NOMO-1 (cell line): ENCODE results near the gene MCC.

Experiments used
- DNase-seq, 2 experiments: peaks; one replicate each; lab custom pipeline; 2025; ENCODE audit not compliant: unreplicated experiment in 2 of 2; lab: John Stamatoyannopoulos, UW

The MCC gene

GRCh38 chr5:113276001-113276400 is 212.3 kb downstream of the MCC start:
- DNase-seq, result no peak

- DNase-seq, result no peak
Measured at GRCh38 chr5:113274836-113275414, 213.3 kb downstream of the MCC start.

- no peak for DNase-seq
Measured at GRCh38 chr5:113273948-113274347, 214.3 kb downstream of the MCC start.

GRCh38 chr5:113271745-113272454 is 216.4 kb downstream of the MCC start:
- DNase-seq, result peak in 1 of 2 experiments; percentile 8

GRCh38 chr5:113271015-113271414 is 217.2 kb downstream of the MCC start:
- DNase-seq, result no peak

- no peak for DNase-seq
Measured at GRCh38 chr5:113270086-113270485, 218.2 kb downstream of the MCC start.

GRCh38 chr5:113269023-113269997 is 218.9 kb downstream of the MCC start:
- no peak for DNase-seq

GRCh38 chr5:113268232-113268631 is 220.0 kb downstream of the MCC start:
- no peak for DNase-seq

GRCh38 chr5:113267361-113267900 is 220.8 kb downstream of the MCC start:
- no peak for DNase-seq

- no peak for DNase-seq
Measured at GRCh38 chr5:113266913-113267227, 221.4 kb downstream of the MCC start.

GRCh38 chr5:113266227-113266912 is 221.9 kb downstream of the MCC start:
- DNase-seq, result no peak

- DNase-seq, result no peak
Measured at GRCh38 chr5:113265190-113265589, 223.1 kb downstream of the MCC start.

GRCh38 chr5:113264046-113264445 is 224.2 kb downstream of the MCC start:
- DNase-seq, result no peak

- no peak for DNase-seq
Measured at GRCh38 chr5:113263545-113263944, 224.7 kb downstream of the MCC start.

- no peak for DNase-seq
Measured at GRCh38 chr5:113262674-113263073, 225.6 kb downstream of the MCC start.

- no peak for DNase-seq
Measured at GRCh38 chr5:113259034-113259433, 229.2 kb downstream of the MCC start.

- no peak for DNase-seq
Measured at GRCh38 chr5:113257545-113257944, 230.7 kb downstream of the MCC start.

GRCh38 chr5:113256671-113257452 is 231.4 kb downstream of the MCC start:
- no peak for DNase-seq

GRCh38 chr5:113255579-113256386 is 232.5 kb downstream of the MCC start:
- no peak for DNase-seq
